Ovary (tissue), 3 donors: ENCODE measurements around the gene MORN4.

Source experiments
- CTCF ChIP-seq, 3 donors: fragments of 450-650 bp in 2 of 3; fragments of 200-600 bp in 1 of 3; IDR thresholded peaks; one replicate each; pipeline versions ENCODE4 v1.5.1 to v1.8.0; 2016 to 2022; ENCODE audit warnings: antibody characterized with exemption in 3 of 3, mild to moderate bottlenecking in 1 of 3
- EP300 ChIP-seq: sonication (generic); formaldehyde crosslinking; IDR thresholded peaks from one replicate; pipeline ENCODE4 v1.6.1; 2017; ENCODE audit warnings: antibody characterized with exemption
- donor health status: DM: no; HTN: no; CAD: no.

DNA sequence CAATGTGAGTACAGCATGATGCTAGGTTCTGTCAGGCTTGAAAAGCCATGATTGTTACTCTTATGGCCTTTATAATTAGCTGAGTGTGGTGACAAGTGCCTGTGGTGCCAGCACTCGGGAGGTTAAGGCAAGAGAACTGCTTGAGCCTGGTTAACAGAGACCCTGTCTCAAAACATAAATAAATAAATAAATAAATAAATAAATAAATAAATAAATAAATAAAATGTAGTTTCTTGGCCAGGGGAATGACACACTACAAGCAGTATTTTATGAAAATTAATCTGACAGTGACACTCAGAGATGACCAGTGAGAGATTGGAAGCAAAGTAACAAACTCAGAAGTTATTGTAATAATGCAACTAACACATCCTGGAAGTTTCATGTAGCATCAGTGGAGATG lies 2.3 kb upstream of the MORN4 start:
- TF ChIP-seq CTCF (IDR thresholded peaks at IDR 0.05) (no peak), EP300 (no peak)
